ENCODE data around the gene MAGEB3.

GRCh38 chrX:30262763-30263162 is 32.3 kb downstream of the MAGEB3 start:
- TF ChIP-seq CTCF (IDR thresholded peaks at IDR 0.05) (no peak), POLR2A (IDR thresholded peaks at IDR 0.05) (no peak)
